Measurements from ENCODE around the gene ZNF343. TPM values are rescaled to one million over a fixed set of nuclear protein-coding genes. Genes with fewer than 3 reads are reported as not detected.

ZNF343 gene
- total and polyA plus RNA-seq, 2 experiments from 2014 or later, result 2.4 to 6.4 TPM

- no peak overlapping the region for H3K4me3 ChIP-seq
- no peaks in the 10 kb centered on the region for H3K27me3 Mint-ChIP-seq (ENCODE audit: insufficient read depth, low read depth, poor library complexity)
- no peaks in the 10 kb centered on the region for H4K20me1 ChIP-seq (replicated peaks; ENCODE audit: insufficient read depth)
- no peak overlapping the region for H3K27ac Mint-ChIP-seq
- H3F3A ChIP-seq (replicated peaks; ENCODE audit: low read depth), result no peaks in the 10 kb centered on the region
- H3K9me2 ChIP-seq (ENCODE audit: insufficient read depth), result no peaks in the 10 kb centered on the region
- no peaks in the 10 kb centered on the region for H3K36me3 ChIP-seq (ENCODE audit: insufficient read depth)
- no peak overlapping the region for H3K27ac ChIP-seq (ENCODE audit: low read depth)
- H3K27me3 ChIP-seq (ENCODE audit: insufficient read depth), result no peaks in the 10 kb centered on the region
- H3K4me1 Mint-ChIP-seq, result no peaks in the 10 kb centered on the region
- no peaks in the 10 kb centered on the region for H3K36me3 Mint-ChIP-seq (ENCODE audit: low read depth)
- no peaks in the 10 kb centered on the region for H3K4me1 ChIP-seq (ENCODE audit: insufficient read depth)
- peak; percentile 64 for ATAC-seq
- H3K9me3 Mint-ChIP-seq, result no peaks in the 10 kb centered on the region
- no peaks in the 10 kb centered on the region for H3K79me2 ChIP-seq (replicated peaks; ENCODE audit: insufficient read depth)
- peak; percentile 75 for DNase-seq (ENCODE audit: low spot score)
- no peak overlapping the region for H2AFZ ChIP-seq
- no peak overlapping the region for H3K4me2 ChIP-seq
- TF ChIP-seq ZNF114 (CRISPR knock-in tag; IDR thresholded peaks at IDR 0.05) (no peak), JUNB (IDR thresholded peaks at IDR 0.05; ENCODE audit: unreplicated experiment) (no peak), NANOG (IDR thresholded peaks at IDR 0.05; ENCODE audit: borderline replicate concordance) (no peak), CREB1 (CRISPR knock-in tag; IDR thresholded peaks at IDR 0.05; ENCODE audit: low read depth) (no peak), STAT1 (IDR thresholded peaks at IDR 0.05; ENCODE audit: unreplicated experiment) (no peak), EZH2phosphoT487 (IDR thresholded peaks at IDR 0.05; ENCODE audit: unreplicated experiment) (no peak), POLR2AphosphoS5 (IDR thresholded peaks at IDR 0.05; ENCODE audit: low read depth) (no peak), ZNF462 (CRISPR knock-in tag; IDR thresholded peaks at IDR 0.05) (no peak)
- TF ChIP-seq, protein P1, sequence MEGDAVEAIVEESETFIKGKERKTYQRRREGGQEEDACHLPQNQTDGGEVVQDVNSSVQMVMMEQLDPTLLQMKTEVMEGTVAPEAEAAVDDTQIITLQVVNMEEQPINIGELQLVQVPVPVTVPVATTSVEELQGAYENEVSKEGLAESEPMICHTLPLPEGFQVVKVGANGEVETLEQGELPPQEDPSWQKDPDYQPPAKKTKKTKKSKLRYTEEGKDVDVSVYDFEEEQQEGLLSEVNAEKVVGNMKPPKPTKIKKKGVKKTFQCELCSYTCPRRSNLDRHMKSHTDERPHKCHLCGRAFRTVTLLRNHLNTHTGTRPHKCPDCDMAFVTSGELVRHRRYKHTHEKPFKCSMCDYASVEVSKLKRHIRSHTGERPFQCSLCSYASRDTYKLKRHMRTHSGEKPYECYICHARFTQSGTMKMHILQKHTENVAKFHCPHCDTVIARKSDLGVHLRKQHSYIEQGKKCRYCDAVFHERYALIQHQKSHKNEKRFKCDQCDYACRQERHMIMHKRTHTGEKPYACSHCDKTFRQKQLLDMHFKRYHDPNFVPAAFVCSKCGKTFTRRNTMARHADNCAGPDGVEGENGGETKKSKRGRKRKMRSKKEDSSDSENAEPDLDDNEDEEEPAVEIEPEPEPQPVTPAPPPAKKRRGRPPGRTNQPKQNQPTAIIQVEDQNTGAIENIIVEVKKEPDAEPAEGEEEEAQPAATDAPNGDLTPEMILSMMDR (conservative IDR thresholded peaks at IDR 0.05; ENCODE audit: low read depth in 2 of 2), result no peak
- H3K4me3 Mint-ChIP-seq, result no peak overlapping the region
Measured at GRCh38 chr20:2446845-2447244, 61.9 kb downstream of the ZNF343 start.

Small RNA genes within 50 kb of the gene (small RNA-seq; reads per million reads assigned to genes)
- not detected for gene RF00019 (ENCODE audit: low replicate concordance)

Other genes starting within 250 kb of the ZNF343 start
- gene TGM3, start 212.9 kb downstream of the ZNF343 start, total RNA-seq (2014; rRNA removed; shearing (Covaris generic)), result 0.08 TPM in 1 of 2 replicates, not detected in the other
- gene TGM3, start 212.9 kb downstream of the ZNF343 start, polyA plus RNA-seq (2016; fragmentation: Nextera tagmentation; extraction: Ambion mirVana), result 0.08 TPM in 1 of 2 replicates, not detected in the other
- gene TGM6, start 128.0 kb downstream of the ZNF343 start, total RNA-seq (2014; rRNA removed; shearing (Covaris generic)), result not detected in 2 replicates
- gene TGM6, start 128.0 kb downstream of the ZNF343 start, polyA plus RNA-seq (2016; fragmentation: Nextera tagmentation; extraction: Ambion mirVana), result not detected in 2 replicates
- 744 and 784 TPM in 2 replicates for gene SNRPB, start 38.1 kb downstream of the ZNF343 start, total RNA-seq (2014; rRNA removed; shearing (Covaris generic))
- 785 and 805 TPM in 2 replicates for gene SNRPB, start 38.1 kb downstream of the ZNF343 start, polyA plus RNA-seq (2016; fragmentation: Nextera tagmentation; extraction: Ambion mirVana)
- gene TMC2, start 27.7 kb upstream of the ZNF343 start, total RNA-seq (2014; rRNA removed; shearing (Covaris generic)), result 0.12 TPM in 1 of 2 replicates, not detected in the other
- gene TMC2, start 27.7 kb upstream of the ZNF343 start, polyA plus RNA-seq (2016; fragmentation: Nextera tagmentation; extraction: Ambion mirVana), result not detected in 2 replicates
- gene NOP56, start 143.7 kb upstream of the ZNF343 start, total RNA-seq (2014; rRNA removed; shearing (Covaris generic)), result 429 and 447 TPM in 2 replicates
- 569 and 576 TPM in 2 replicates for gene NOP56, start 143.7 kb upstream of the ZNF343 start, polyA plus RNA-seq (2016; fragmentation: Nextera tagmentation; extraction: Ambion mirVana)
- gene IDH3B, start 155.3 kb upstream of the ZNF343 start, total RNA-seq (2014; rRNA removed; shearing (Covaris generic)), result 126 and 141 TPM in 2 replicates
- 77.7 and 87.1 TPM in 2 replicates for gene IDH3B, start 155.3 kb upstream of the ZNF343 start, polyA plus RNA-seq (2016; fragmentation: Nextera tagmentation; extraction: Ambion mirVana)
- gene EBF4, start 183.9 kb upstream of the ZNF343 start, total RNA-seq (2014; rRNA removed; shearing (Covaris generic)), result 0.50 and 0.66 TPM in 2 replicates
- gene EBF4, start 183.9 kb upstream of the ZNF343 start, polyA plus RNA-seq (2016; fragmentation: Nextera tagmentation; extraction: Ambion mirVana), result 1.4 and 1.6 TPM in 2 replicates